NCI-H1417 treated with DMSO at 0.1 percent for 48 hours (cell line): ENCODE data around the gene GPR4.

ENCODE experiments used
- DNase-seq: peaks from one replicate; lab custom pipeline; 2025; lab: John Stamatoyannopoulos, UW

GPR4 gene

DNA sequence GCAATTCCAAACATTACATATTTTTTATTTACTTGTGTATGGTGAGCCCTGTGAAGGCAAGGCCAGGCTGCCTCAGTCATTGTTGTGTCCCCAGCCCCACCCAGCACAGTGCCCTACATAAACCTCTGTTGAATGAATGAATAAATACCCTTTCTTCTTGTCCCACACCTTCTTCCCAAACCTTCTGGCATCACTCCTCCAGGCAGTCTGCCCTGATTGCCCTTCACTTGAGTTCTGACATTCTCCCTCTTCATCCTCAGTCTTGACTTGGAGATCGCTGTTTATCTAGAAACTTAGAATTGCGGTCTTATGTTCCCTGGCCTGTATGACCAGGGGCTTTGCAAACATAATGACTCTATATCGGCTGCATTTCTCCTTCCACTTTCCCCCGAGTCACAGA lies 12.2 kb downstream of the GPR4 start:
- DNase-seq: no peak

- DNase-seq: no peak
Observed at GRCh38 chr19:45587873-45588272, 14.1 kb downstream of the GPR4 start.

DNA sequence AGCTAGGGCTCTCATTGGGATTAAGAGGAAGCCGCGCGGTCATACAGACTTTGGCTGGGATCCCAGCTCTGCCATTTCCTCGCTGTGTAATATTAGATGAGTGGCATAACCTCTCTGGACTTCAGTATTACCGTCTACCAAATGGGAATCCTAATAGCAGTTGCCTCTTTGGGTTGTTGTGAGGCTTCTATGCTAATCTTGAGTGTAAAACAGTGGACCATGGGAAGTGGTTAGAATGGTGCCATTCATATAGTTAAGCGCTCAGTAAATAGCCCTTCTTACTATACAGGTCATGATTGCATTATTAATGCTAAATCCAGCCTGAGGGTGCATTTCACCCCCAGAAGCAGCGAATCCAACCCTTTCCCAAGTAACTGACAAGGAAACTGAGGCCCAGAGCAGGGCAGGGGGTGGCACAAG lies 16.8 kb downstream of the GPR4 start:
- DNase-seq: no peak

GRCh38 chr19:45584332-45585157 lies 17.5 kb downstream of the GPR4 start, which contains the start of gene OPA3:
Gene OPA3 (minus strand): TSS chr19:45584802. CDS start chr19:45584764, 38 bp downstream.
- DNase-seq: peak; percentile 87

- DNase-seq: no peak
Observed at GRCh38 chr19:45581576-45581975, 20.4 kb downstream of the GPR4 start.

- no peak for DNase-seq
Observed at GRCh38 chr19:45578861-45579260, 23.2 kb downstream of the GPR4 start.

DNA sequence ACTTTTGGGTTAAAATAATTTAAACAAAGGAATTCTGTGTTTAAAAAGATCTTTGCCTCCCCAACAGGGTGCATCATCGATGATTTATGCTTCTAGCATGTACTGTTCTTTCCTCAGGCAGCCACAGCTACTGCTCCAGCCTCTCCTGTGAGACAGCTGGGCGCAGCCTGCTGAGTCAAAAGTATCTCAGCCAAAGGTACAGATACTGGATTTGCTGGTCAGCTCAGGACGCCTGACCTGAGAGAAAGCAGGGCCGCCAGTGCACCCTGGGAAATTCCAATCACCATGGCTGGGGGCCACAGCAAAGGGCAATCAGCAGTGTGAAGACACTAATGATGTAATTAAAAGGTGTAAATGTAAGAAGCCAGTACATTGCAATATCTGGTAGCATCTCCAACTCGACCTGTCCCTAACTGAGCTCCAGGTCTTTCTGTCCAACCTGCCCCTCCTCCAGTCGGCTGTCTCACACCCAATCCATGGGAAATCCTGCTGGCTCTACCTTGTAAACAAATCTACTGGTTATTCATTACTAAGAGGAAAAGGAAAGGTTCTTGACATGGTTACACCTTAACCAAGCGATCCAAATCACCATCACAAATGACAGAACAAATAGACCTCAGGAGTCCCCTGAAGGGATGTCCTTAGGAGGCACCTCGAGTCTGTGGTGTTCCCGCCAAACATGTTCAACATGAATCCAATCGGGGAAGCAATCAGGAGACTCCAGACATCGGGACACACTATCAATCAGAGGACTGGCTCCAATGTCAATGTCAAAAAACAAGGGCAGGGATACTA lies 24.7 kb downstream of the GPR4 start:
- DNase-seq: no peak

DNA sequence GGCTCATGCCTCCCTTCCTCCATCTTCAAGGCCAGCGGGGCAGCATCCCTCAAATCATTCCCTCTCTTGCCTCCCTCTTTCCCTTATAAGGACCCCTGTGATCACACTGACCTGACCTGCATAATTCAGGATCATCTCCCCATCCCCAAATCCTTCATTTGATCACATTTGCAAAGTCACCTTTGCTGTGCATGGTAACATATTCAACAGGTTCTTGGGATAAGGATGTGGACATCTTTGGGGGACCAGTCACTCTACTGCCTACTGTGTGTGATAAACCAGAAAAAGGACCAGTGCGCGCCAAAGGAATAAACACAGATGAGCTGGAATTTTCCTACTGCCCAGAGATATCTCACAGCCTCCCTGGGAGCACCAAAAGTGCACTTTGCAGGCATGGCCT lies 25.3 kb downstream of the GPR4 start:
- DNase-seq: no peak

GRCh38 chr19:45575216-45575615 lies 26.8 kb downstream of the GPR4 start:
- DNase-seq: no peak

DNA sequence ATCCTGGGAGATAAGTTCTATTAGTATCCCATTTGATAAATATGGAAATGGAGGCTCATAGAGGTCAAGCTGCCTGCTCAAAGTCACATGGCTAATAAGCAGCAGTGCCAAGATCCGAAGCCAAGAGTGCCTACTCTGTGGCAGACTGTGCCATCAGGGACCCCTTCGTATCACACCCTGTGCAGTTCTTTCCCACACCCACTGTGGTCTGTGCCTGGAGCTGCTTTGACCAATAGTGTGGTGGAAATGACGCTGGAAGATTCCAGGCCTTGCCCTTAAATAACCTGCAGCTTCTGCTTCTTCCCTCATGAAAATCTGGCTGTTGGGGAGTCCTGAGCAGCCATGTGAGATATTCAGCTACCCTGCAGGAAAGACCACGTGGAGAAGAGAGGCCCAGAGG lies 27.5 kb downstream of the GPR4 start:
- DNase-seq: no peak

DNA sequence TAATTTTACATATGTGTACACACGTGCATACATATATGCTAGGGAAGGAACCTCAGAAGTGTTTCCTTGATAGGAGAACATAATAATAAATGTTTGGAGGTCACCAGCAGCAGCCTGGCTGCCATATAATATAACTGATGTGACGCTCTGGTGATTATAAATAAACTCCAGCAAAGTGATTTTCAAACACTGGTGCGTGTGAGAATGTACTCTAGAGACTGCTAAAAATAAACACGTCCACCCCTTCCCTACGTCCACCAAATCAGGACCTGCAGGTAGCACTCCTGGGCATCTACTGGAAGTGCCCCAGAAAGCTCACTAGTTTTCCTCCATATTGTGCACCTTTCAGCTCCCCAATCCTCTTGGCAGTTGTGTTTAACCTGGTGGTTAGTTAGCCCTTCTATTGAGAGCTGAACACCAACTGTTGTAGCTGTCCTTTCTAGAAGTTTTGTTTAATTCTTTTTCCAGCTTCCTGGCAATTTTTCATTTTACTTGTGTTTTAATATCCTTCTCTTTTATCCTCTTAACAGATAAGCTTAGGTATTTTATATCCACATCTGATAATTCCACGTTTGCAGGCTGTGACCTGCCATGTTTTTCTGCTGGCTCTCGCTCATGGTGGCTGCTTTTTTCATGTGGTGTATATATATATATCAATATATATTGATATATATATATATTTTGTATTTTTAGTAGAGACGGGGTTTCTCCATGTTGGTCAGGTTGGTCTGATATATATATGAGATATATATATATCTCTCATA lies 30.4 kb downstream of the GPR4 start:
- DNase-seq: no peak

DNA sequence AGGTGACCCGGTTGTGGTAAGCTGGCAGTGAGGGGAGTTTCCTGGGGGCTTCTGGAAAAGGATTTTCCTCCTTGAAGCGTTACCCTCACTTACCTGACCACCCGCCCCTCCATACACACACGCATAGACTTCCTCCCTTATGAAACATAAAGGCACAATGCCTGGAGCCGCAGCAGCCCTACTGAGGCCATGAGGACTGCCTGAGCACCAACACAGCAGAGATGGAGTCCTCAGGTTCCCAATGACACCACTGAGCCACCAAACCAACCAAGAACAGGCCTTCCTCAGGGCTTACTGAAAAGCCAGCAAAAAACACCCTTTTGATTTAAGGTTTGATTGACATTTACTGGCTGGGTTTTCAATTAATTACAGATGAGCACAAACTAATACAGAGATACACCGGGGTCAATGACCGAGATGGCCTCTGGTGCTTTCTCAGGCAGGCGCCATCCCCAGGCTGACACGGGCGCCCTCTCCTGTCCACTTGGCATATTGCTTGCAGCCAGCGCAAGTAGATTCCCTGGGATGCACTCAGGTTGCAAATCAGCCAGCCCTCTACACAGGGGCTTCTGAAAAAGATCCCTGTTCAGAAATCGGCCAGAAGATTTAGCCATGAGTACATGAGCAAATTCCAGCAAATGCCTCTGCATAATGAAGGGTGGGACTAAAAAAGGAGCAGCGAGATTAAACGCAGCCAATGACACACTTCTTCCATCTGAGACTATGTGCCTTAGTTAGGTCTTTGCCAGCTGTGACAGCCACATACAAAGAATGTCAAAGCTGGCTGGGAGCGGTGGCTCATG lies 32.2 kb downstream of the GPR4 start:
- no peak for DNase-seq

DNA sequence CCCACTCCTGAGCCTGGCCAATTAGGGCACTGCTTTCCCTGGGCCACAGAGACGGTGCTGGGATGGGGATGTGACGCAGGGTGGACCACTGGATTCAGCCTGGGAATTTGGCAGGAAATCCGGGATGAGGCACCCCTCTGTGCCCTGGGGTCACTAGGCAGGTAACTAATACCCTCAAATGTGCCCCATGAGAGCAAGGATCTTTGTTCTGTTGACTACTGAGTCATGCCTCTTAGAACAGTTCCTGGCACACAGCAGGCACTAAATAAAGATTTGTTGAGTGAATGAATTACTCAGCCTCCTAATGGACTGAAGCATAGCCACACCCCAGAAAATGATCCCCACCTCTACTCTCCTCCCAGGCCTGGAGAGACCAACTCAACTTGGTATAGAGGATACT lies 33.3 kb downstream of the GPR4 start:
- DNase-seq: no peak

- no peak for DNase-seq
Observed at GRCh38 chr19:45567609-45568008, 34.4 kb downstream of the GPR4 start.

- DNase-seq: no peak
Observed at GRCh38 chr19:45564131-45564780, 37.8 kb downstream of the GPR4 start.

DNA sequence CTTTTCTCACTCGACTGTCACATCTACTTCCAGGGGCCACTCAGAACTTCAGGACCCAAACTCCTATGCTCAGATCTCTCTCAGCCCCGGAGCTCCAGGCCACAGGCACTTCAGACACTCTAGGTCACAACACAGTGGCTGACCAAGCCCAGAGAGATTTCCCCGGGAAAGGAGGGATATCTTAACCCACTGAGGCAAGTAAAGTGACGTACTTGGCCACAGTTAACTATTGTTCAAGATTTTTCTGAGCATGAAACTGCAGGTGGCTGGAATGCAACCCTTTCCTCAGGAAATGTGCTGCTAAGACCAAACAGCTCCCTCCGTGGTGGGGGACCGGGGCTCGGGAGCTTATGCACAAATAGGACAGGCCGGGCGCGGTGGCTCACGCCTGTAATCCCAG lies 41.3 kb downstream of the GPR4 start:
- DNase-seq: no peak

DNA sequence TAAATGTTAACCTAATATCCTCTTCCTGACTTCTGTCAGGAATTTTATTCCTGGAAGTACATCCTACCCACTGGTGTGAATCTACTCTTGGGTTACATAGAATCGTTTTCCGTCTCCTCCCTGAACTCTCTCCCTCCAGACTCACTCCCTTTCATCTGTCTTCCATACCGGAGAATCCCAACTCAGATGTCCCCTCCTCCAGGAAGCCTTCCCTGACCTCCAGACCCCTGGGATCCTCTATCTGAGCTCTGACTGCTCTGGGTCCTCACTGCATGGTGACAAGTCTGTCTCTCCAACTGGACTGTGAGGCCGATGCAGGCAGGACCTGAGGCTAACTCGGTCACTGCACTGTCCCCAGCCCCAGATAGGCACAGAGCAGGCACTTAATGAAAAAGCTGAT lies 42.0 kb downstream of the GPR4 start:
- no peak for DNase-seq

DNA sequence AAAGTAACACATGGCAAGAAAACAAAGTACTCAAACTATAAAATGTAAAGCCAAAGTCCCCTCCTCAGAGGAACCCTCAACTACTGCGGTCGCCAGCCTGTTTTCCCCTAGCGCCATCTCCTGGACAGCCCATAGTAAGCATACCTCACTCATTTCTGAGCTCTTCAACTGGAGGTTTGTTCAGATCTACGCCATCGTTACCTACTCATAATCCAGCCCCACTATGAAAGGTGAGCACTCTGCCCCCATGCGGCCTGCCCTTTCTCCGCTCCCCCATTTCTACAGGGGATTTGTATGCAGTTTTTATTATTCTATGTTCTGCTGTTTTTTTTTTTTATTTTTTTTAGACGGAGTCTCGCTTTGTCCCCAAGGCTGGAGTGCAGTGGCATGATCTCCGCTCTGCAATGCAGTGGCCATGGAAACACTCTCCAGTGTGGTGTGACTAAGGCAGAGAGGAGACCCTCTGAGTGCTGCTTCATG lies 43.6 kb downstream of the GPR4 start:
- no peak for DNase-seq

- DNase-seq: no peak
Observed at GRCh38 chr19:45556835-45557234, 45.2 kb downstream of the GPR4 start.

GRCh38 chr19:45554481-45554880 lies 47.5 kb downstream of the GPR4 start:
- DNase-seq: no peak

- DNase-seq: no peak
Observed at GRCh38 chr19:45553464-45553863, 48.5 kb downstream of the GPR4 start.
